ENCODE data around the gene PRKCE.

DNA sequence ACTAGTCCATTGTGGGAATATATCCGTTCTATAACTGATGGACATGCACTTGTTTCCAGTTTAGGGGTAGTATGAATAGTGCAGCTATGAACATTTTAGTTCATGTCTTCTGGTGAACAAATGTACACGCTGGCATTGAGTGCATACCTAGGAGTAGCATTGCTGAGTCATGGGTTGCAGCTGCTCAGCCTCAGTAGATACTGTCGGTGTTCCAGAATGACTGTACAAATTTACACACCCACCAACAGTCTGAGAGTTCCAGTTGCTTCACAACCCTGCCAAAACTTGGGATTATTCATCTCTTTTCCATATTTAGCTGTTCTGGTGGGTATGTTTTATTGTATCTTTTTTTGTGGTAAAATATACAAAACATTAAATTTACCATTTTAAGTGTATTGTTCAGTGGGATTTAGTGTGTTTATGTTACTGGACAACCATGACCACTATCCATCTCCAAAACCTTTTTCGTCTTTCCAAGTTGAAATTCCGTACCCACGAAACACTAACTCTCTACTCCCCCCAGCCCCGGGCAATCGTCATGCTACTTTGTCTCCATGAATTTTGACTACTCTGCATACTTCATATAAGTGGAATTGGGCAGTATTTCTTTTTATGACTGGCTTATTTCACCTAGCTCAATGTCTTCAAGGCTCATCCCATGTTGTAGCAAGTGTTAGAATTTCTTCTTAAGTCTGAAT lies 281.0 kb downstream of the PRKCE start:
- TF ChIP-seq, protein P1, sequence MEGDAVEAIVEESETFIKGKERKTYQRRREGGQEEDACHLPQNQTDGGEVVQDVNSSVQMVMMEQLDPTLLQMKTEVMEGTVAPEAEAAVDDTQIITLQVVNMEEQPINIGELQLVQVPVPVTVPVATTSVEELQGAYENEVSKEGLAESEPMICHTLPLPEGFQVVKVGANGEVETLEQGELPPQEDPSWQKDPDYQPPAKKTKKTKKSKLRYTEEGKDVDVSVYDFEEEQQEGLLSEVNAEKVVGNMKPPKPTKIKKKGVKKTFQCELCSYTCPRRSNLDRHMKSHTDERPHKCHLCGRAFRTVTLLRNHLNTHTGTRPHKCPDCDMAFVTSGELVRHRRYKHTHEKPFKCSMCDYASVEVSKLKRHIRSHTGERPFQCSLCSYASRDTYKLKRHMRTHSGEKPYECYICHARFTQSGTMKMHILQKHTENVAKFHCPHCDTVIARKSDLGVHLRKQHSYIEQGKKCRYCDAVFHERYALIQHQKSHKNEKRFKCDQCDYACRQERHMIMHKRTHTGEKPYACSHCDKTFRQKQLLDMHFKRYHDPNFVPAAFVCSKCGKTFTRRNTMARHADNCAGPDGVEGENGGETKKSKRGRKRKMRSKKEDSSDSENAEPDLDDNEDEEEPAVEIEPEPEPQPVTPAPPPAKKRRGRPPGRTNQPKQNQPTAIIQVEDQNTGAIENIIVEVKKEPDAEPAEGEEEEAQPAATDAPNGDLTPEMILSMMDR (IDR thresholded peaks at IDR 0.05; ENCODE audit: extremely low read depth in 1 of 2, insufficient read depth in 1 of 2, low read depth in 1 of 2, low read length in 2 of 2), result no peak
- TF ChIP-seq GATA2 (IDR thresholded peaks at IDR 0.05; ENCODE audit: insufficient read depth, insufficient read length, low read depth, low read length), result no peak
- TF ChIP-seq EZH2 (IDR thresholded peaks at IDR 0.05; ENCODE audit: borderline replicate concordance, low read depth, low read length, severe bottlenecking), result no peak
- TF ChIP-seq POLR2A (IDR thresholded peaks at IDR 0.05; ENCODE audit: low read depth, low read length), result no peak
